Measurements from ENCODE around the gene LYPD6B. TPM values are rescaled to one million over a fixed set of nuclear protein-coding genes. Genes with fewer than 3 reads are reported as not detected.
A peak's percentile ranks its signal among the peaks of the same experiment; 100 is the strongest.

LYPD6B gene
- total and polyA plus RNA-seq, 10 of the 15 experiments (the other 5 are each of a cell fraction or from before 2014, with no cell fraction given) = 1.0 to 6.6 (median 4.0) TPM

GRCh38 chr2:149145314-149146295 lies 107.1 kb downstream of the LYPD6B start:
- SMC1A ChIA-PET (ENCODE audit: uncharacterized antibody, unreplicated experiment) = no interaction called here
- Histone ChIP-seq H4K20me1 (ENCODE audit: control insufficient read depth, insufficient read depth) (no peaks in the 10 kb centered on the region), H3K4me1 (ENCODE audit: control insufficient read depth, insufficient read depth, low read length) (peaks cover 8% of the 10 kb centered on the region; the same call in 1 of the 2 replicates), H3K9me3 (replicated peaks; ENCODE audit: control insufficient read depth, insufficient read depth, low read length) (no peaks in the 10 kb centered on the region), H3K27me3 (replicated peaks in 1 of 2; ENCODE audit: control insufficient read depth in 2 of 2, insufficient read depth in 2 of 2, low read length in 1 of 2) (no peaks in the 10 kb centered on the region), H2AFZ (ENCODE audit: control insufficient read depth, low read depth, low read length) (no peak overlapping the region), H3K36me3 (ENCODE audit: control insufficient read depth in 2 of 2, insufficient read depth in 2 of 2, low read length in 1 of 2) (no peaks in the 10 kb centered on the region), H3K4me2 (ENCODE audit: control insufficient read depth, insufficient read depth) (no peak overlapping the region; the same call in 1 of the 2 replicates), H3K27ac (ENCODE audit: control insufficient read depth, insufficient read depth) (no peak overlapping the region), H3K79me2 (ENCODE audit: control insufficient read depth, insufficient read depth, low read length) (no peaks in the 10 kb centered on the region), H3K4me3 (no peak overlapping the region), H3K9ac (ENCODE audit: control insufficient read depth, insufficient read depth, low read length) (no peak overlapping the region)
- RAD21 ChIA-PET (ENCODE audit: unreplicated experiment) = no interaction called here
- peak; percentile 34; the same call in 1 of the 3 replicates for ATAC-seq
- no peak for FAIRE-seq
- 16% methylated on average over 10 of the region's 10 CpGs for WGBS (ENCODE audit: insufficient coverage, insufficient replicate concordance, low lambda C conversion rate, missing lambda C conversion rate)
- POLR2A ChIA-PET = no interaction called here
- CTCF ChIA-PET = no interaction called here
- intact Hi-C loops (cut with micrococcal nuclease; ENCODE audit: unreplicated experiment) = no loop called here
- TF ChIP-seq BACH1 (IDR thresholded peaks at IDR 0.05; ENCODE audit: borderline replicate concordance) = no peak
- TF ChIP-seq SREBF1 (IDR thresholded peaks at IDR 0.05; ENCODE audit: low read length) = no peak
- no peak for TF ChIP-seq MYB (IDR thresholded peaks at IDR 0.05; ENCODE audit: borderline replicate concordance, low read depth, low read length)
- TF ChIP-seq TCF3 (IDR thresholded peaks at IDR 0.05; ENCODE audit: borderline replicate concordance, insufficient read depth, low read depth, low read length) = no peak
- TF ChIP-seq BCL11A (IDR thresholded peaks at IDR 0.05; ENCODE audit: low read depth, low read length) = no peak
- TF ChIP-seq SKIL (IDR thresholded peaks at IDR 0.05; ENCODE audit: low read depth, poor library complexity, severe bottlenecking) = no peak
- no peak for TF ChIP-seq RUNX3 (IDR thresholded peaks at IDR 0.05; ENCODE audit: low read length)
- no peak for TF ChIP-seq RBBP5 (conservative IDR thresholded peaks at IDR 0.05)
- TF ChIP-seq NFYB (IDR thresholded peaks at IDR 0.05; ENCODE audit: insufficient read depth, low read depth, low read length) = no peak
- DNase-seq (ENCODE audit: low read depth, low spot score) = no peak
- no TSS peak for BruUV-seq (replicated peaks)
- in situ Hi-C loops (cut with MboI) = no loop called here
